Measurements from ENCODE around the gene FER1L5. TPM values are rescaled to one million over a fixed set of nuclear protein-coding genes. Genes with fewer than 3 reads are reported as not detected.

The FER1L5 gene
- total RNA-seq, 1 experiment from 2014 or later = 0.07 TPM

- Mint-ChIP-seq H3K4me1 (ENCODE audit: low read depth, unreplicated experiment) (no peaks in the 10 kb centered on the region), H3K4me3 (ENCODE audit: unreplicated experiment) (no peak overlapping the region), H3K36me3 (ENCODE audit: insufficient read depth, unreplicated experiment) (peaks cover 47% of the 10 kb centered on the region), H3K9me3 (ENCODE audit: unreplicated experiment) (no peaks in the 10 kb centered on the region), H3K27ac (ENCODE audit: unreplicated experiment) (no peak overlapping the region), H3K27me3 (ENCODE audit: insufficient read depth, unreplicated experiment) (no peaks in the 10 kb centered on the region)
- TF ChIP-seq CTCF (IDR thresholded peaks at IDR 0.05; ENCODE audit: insufficient read depth in 1 of 2, low read depth in 1 of 2, low read length in 1 of 2, severe bottlenecking in 1 of 2, unreplicated experiment in 1 of 2) = no peak
- DNase-seq = no peak
- no TSS peak for BruUV-seq (replicated peaks)
- Histone ChIP-seq H3K4me1 (no peaks in the 10 kb centered on the region), H3K36me3 (ENCODE audit: control insufficient read depth, insufficient read depth, low read length) (peaks cover 2% of the 10 kb centered on the region; the same call in 1 of the 2 replicates), H3K27me3 (replicated peaks; ENCODE audit: control insufficient read depth, insufficient read depth, low read length) (no peaks in the 10 kb centered on the region), H3K4me3 (ENCODE audit: low read depth, low read length) (no peak overlapping the region), H3K9me3 (no peaks in the 10 kb centered on the region)
- ChIA-PET POLR2A (no interaction called here), CTCF (no interaction called here)
- intact Hi-C loops (cut with micrococcal nuclease; ENCODE audit: unreplicated experiment) = no loop called here
Measured at GRCh38 chr2:96596596-96596995, 46.0 kb upstream of the FER1L5 start.

- Mint-ChIP-seq H3K9me3 (ENCODE audit: unreplicated experiment) (no peaks in the 10 kb centered on the region), H3K27ac (ENCODE audit: unreplicated experiment) (no peak overlapping the region), H3K27me3 (ENCODE audit: insufficient read depth, unreplicated experiment) (no peaks in the 10 kb centered on the region), H3K36me3 (ENCODE audit: insufficient read depth, unreplicated experiment) (peaks cover 43% of the 10 kb centered on the region), H3K4me3 (ENCODE audit: unreplicated experiment) (no peak overlapping the region), H3K4me1 (ENCODE audit: low read depth, unreplicated experiment) (no peaks in the 10 kb centered on the region)
- H3K27me3 ChIP-seq (replicated peaks; ENCODE audit: control insufficient read depth, insufficient read depth, low read length) = no peaks in the 10 kb centered on the region
- no peaks in the 10 kb centered on the region for H3K4me1 ChIP-seq
- peaks cover 8% of the 10 kb centered on the region for H3K36me3 ChIP-seq (ENCODE audit: control insufficient read depth, insufficient read depth, low read length)
- CTCF ChIA-PET = no interaction called here
- DNase-seq = no peak
- no peak overlapping the region for H3K4me3 ChIP-seq (ENCODE audit: low read depth, low read length)
- no peak for TF ChIP-seq CTCF (IDR thresholded peaks at IDR 0.05; ENCODE audit: insufficient read depth in 1 of 2, low read depth in 1 of 2, low read length in 1 of 2, severe bottlenecking in 1 of 2, unreplicated experiment in 1 of 2)
- intact Hi-C loops (cut with micrococcal nuclease; ENCODE audit: unreplicated experiment) = loop anchor here (5.0 kb wide), 1 partner anchor 202 kb away; no protein-coding TSS in a partner anchor
- no TSS peak for BruUV-seq (replicated peaks)
- POLR2A ChIA-PET = no interaction called here
- no peaks in the 10 kb centered on the region for H3K9me3 ChIP-seq
Measured at GRCh38 chr2:96599941-96600340, 42.6 kb upstream of the FER1L5 start.

GRCh38 chr2:96601382-96602292 lies 40.9 kb upstream of the FER1L5 start:
- Histone ChIP-seq H3K27me3 (replicated peaks; ENCODE audit: control insufficient read depth, insufficient read depth, low read length) (no peaks in the 10 kb centered on the region), H3K4me3 (ENCODE audit: low read depth, low read length) (no peak overlapping the region), H3K9me3 (no peaks in the 10 kb centered on the region), H3K36me3 (ENCODE audit: control insufficient read depth, insufficient read depth, low read length) (peaks cover 9% of the 10 kb centered on the region), H3K4me1 (no peaks in the 10 kb centered on the region)
- no peak for TF ChIP-seq CTCF (IDR thresholded peaks at IDR 0.05; ENCODE audit: insufficient read depth in 1 of 2, low read depth in 1 of 2, low read length in 1 of 2, severe bottlenecking in 1 of 2, unreplicated experiment in 1 of 2)
- H3K9me3 Mint-ChIP-seq (ENCODE audit: unreplicated experiment) = no peaks in the 10 kb centered on the region
- H3K4me1 Mint-ChIP-seq (ENCODE audit: low read depth, unreplicated experiment) = no peaks in the 10 kb centered on the region
- H3K36me3 Mint-ChIP-seq (ENCODE audit: insufficient read depth, unreplicated experiment) = peaks cover 53% of the 10 kb centered on the region
- no peaks in the 10 kb centered on the region for H3K27me3 Mint-ChIP-seq (ENCODE audit: insufficient read depth, unreplicated experiment)
- ChIA-PET POLR2A (no interaction called here), CTCF (no interaction called here)
- peak in 1 of 2 experiments; percentile 12 for DNase-seq
- no peak overlapping the region for H3K27ac Mint-ChIP-seq (ENCODE audit: unreplicated experiment)
- BruUV-seq (replicated peaks) = no TSS peak
- intact Hi-C loops (cut with micrococcal nuclease; ENCODE audit: unreplicated experiment) = loop anchor here (5.0 kb wide), 1 partner anchor 201 kb away; no protein-coding TSS in a partner anchor
- H3K4me3 Mint-ChIP-seq (ENCODE audit: unreplicated experiment) = no peak overlapping the region

Data from Caco-2 (cell line).